HG03432 (cell line): ENCODE results near the gene DCLK1.
"Not testable (repeated sequence)": the region's sequence is repeated elsewhere in the genome, so short reads cannot be mapped to it uniquely, and the experiment has no call there.

ENCODE experiments used
- ATAC-seq: cut with Tn5 transposase; IDR thresholded peaks from one replicate; pipeline ENCODE4 v1.9.1; 2021; ENCODE audit warnings: mild to moderate bottlenecking, moderate library complexity; ENCODE audit not compliant: unreplicated experiment

The DCLK1 gene

DNA sequence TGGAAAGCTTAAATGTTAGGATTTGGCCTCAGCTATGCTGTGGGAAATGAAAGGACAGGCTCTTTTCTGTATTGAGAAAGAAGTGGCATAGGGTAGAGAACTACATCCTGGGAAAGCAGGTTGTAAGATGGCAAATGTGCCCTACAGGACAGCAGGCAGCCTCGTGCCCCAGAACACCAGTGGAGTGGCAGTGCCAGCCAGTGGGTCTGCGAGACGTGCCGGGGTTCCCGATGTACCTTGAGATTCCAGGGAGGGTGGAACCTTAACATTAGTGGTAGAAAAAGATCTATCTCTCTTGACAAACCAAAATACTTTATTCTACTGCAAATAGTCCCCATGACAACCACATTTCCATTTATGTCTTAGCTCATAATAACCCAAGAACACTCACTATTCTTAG lies 42.7 kb downstream of the DCLK1 start:
- ATAC-seq: no peak

DNA sequence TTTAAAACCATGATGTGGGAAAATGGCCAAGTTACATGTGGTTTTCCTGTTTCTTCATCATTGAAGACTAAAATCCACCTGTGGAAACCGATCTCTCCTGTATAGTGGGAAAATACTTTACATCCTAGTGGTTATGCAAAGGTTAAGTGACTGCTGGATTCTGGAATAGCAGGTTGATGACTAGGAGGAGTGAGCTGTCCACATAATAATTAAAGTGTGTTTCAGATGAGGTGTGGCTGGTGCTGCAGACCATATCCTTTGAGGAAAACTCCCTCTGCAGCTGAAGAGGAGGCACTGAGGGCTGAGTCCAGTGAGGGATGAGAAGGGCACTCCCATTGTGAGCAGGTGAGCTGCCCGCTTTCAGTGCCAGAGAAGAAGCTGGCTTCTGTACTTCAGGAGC lies 43.2 kb downstream of the DCLK1 start:
- no peak for ATAC-seq

GRCh38 chr13:36086117-36086516 lies 45.1 kb downstream of the DCLK1 start:
- no peak for ATAC-seq

- ATAC-seq: no peak
Observed at GRCh38 chr13:36084131-36084530, 47.1 kb downstream of the DCLK1 start.

- ATAC-seq: no peak
Observed at GRCh38 chr13:36082806-36083205, 48.4 kb downstream of the DCLK1 start.

DNA sequence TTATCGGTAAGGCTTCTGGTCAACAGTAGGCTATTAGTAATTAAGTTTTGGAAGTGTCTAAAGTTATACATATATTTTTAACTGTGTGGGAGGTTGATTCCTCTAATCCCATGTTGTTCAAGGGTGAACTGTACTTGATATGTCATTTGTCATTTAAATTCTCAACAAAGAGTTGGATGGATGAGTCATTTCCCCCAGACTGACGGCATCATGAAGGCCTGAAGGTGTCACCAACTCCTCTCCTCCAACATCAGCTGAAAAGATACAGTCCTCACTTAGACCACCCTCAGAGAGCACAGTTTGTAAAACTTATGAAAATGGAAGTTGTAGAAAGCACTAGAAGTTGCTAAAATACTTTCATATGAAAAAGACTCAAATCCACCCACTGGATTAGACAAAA lies 48.8 kb downstream of the DCLK1 start:
- ATAC-seq: no peak

DNA sequence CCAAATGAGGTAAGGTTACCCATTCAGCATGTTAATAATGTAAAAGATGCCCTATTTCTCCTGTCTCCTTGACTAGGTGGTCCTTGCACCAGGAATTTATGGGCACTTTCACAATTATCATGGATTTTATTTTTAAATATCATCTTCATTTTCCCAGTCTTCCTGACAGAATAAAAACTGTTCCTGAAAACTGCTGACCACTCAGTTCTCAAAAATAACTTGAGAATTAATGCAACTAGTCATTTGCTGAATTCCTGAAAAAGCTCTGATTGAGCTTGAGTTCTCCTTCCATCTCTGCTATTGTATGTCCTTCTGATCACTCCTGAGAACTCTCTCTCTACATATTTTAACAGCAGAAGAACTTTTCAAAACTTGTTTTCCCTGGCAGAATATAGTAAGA lies 55.0 kb downstream of the DCLK1 start:
- no peak for ATAC-seq

- no peak for ATAC-seq
Observed at GRCh38 chr13:36074659-36075058, 56.5 kb downstream of the DCLK1 start.

GRCh38 chr13:36072152-36072935 lies 58.8 kb downstream of the DCLK1 start:
- ATAC-seq: no peak

- ATAC-seq: not testable (repeated sequence)
Observed at GRCh38 chr13:36070504-36071192, 60.5 kb downstream of the DCLK1 start.

- no peak for ATAC-seq
Observed at GRCh38 chr13:36069881-36070366, 61.3 kb downstream of the DCLK1 start.

DNA sequence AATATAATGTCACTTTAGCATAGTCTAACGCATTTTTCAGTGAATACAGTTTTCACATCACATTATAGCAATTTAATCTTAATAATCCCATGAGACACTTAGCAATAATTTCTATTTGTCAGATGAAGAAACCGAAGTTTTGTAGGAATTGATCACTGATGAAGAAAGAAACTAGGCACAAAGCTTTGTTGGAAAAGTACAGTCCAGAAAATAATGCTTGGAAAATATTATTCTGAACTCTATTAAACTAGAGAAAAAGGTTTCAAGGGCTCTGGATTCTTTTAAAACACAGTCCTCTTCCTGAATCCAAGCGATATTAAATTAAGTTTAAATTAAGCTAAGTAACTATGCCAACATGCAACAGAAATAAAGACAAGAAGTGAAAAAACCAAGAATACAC lies 62.2 kb downstream of the DCLK1 start:
- no peak for ATAC-seq

GRCh38 chr13:36068566-36068965 lies 62.6 kb downstream of the DCLK1 start:
- ATAC-seq: no peak

DNA sequence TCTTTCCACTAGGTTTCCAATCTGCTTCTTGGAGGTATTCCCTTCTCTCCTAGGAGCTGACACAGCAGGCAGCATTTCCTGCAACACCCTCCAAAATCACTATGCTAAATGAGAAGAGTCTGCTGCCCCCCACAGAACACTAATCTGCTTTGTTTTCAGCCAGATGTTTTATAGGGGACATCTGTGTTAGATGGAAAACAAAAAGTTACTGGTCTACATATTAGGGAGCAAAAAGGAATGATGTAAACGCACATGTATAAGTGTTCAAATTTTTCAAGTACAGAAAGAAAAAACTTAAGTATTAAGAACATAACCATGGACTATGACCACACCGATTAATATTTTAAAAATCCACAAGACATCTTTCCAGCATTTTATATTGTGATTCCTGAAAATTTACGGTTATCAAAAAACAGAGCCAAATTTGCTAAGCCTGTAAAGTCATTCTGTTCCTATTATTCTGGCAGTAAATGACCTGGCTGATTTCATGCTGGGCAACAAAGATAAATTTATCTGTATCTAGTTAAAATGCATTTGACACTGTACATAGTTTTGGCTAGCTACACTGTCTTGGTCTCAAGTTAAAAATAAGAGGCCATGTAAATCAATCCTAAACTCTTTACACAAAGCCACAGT lies 63.3 kb downstream of the DCLK1 start:
- ATAC-seq: no peak

DNA sequence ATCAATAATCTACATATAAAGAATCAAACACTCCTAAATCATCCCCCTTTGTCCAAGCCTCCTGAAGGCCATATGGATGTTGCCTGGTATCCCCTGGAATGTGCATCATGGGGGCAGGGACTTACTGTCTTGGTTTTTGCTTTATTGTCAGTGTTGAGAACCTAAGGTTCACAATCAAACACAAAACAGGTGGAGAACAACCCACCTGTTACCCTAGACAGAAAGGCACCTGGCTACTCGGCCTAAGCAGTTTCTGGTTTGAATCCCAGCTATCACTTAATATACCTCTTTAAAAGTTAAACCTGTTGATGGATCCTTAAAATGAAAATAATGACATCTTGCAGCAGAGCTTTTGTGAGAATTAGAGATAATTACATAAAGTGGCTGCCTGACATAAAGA lies 68.9 kb downstream of the DCLK1 start:
- ATAC-seq: no peak

DNA sequence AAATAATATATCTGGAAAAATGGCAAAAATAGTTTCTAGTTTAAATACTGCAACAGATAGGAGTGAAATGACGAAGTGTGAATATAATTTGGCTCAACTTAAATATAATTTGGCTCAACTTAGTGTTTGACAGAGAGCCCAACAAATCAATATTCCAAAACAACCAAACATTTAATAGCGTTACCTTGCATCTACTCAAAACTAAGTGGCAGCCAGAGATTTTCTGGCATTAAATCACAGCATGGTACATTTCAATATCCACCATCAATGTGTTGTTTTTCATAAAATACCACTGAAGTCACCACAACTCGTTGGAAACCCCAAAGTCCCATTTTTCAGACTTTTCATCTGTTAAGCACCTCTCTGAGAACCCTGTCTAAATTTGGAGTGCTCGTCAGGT lies 69.6 kb downstream of the DCLK1 start:
- no peak for ATAC-seq

GRCh38 chr13:36061054-36061453 lies 70.1 kb downstream of the DCLK1 start:
- ATAC-seq: no peak

- ATAC-seq: no peak
Observed at GRCh38 chr13:36059321-36059720, 71.9 kb downstream of the DCLK1 start.

DNA sequence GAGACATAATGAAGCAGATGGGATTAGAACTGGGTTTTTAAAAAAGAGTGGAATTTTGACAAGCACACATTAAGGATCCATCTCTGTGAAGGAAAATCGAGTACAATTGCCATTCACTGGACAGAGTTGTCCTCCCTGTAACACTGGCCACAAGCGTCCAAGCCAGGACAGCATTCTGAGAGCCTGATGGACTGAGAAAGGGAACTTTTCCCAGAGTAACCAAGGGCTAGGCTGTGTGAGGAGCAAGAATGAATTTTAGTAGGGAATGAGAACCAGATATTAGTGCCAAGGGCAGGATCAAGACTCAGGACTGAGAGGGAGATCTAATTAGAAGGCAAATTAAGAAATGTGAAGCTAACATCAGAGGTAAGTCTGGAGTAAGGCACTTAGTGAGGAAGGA lies 73.1 kb downstream of the DCLK1 start:
- no peak for ATAC-seq

DNA sequence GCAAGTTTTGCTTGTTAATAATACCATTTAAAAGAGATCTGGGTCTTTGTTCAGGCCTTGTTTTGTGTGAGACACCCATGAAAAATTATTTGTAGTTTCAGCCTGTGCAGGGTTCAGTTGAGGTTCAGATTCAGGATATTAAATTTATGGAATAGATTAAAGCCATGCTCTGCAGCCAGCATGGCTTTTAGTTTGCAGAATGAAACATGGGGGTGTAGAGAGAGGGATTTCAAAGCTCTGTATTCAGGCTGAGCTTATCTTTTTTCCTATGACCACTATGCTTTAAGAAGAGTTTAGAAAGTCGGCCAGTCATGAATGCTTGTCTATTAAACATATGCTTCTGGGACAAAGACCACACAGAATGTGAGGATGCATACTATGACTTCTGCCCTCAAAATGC lies 73.6 kb downstream of the DCLK1 start:
- ATAC-seq: no peak

DNA sequence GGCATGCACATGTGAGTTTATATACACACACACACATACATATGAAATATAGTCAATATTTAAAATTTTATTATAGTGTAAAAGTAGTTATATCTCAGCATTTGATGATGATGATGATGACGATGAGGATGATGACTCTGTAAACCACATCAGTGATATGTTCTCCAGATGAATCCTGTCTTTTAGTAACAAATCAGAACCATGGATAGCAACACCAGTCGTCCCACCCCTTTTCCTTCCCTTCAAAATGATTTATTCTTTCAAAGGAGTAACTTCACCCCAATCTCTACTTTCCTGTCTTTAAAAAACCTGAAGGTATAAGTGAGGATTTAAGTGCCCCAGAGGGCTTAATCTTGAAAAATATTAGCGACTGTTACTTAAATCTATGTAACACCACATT lies 74.1 kb downstream of the DCLK1 start:
- no peak for ATAC-seq

DNA sequence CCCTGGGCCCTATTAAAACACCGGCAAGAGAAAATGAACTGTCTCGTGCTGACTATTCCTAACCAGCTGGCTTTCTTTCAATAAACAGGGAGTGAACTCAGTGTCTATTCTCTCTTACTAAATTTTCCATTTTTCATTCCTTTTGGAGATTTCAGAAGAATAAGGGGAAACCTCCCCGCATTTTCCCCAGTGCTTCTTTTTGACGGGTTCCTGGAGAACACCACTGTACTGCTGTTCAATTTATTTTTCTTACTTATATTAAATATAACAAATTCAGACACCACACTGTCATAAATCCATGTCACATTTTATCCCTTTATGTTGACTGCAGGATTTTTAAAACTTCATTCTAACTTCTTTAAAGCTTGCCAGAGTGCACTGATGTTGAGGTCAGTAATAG lies 75.8 kb downstream of the DCLK1 start:
- ATAC-seq: no peak
